ENCODE data around the gene DUSP18. TPM values are rescaled to one million over a fixed set of nuclear protein-coding genes. Genes with fewer than 3 reads are reported as not detected.

Gene DUSP18
- total and polyA plus RNA-seq, 4 donors = 7.9 to 27.1 (median 12.6) TPM

GRCh38 chr22:30652852-30653251 lies 14.8 kb downstream of the DUSP18 start:
- Histone ChIP-seq H3K36me3 (ENCODE audit: control insufficient read depth in 4 of 4, insufficient read depth in 4 of 4, low read length in 4 of 4) (peaks cover 0 to 8% (median 0%) of the 10 kb centered on the region in 4 donors), H3K9me3 (ENCODE audit: control insufficient read depth in 4 of 4, insufficient read depth in 3 of 4, low read length in 3 of 4) (no peaks in the 10 kb centered on the region), H3K27ac (ENCODE audit: low read depth in 1 of 2, low read length in 1 of 2) (no peak overlapping the region), H3K27me3 (ENCODE audit: control insufficient read depth in 3 of 3, insufficient read depth in 3 of 3, low read length in 2 of 3) (no peaks in the 10 kb centered on the region), H3K4me3 (no peak overlapping the region), H3K4me1 (ENCODE audit: control insufficient read depth in 5 of 5, insufficient read depth in 5 of 5, low read length in 5 of 5) (peaks cover 0 to 5% (median 0%) of the 10 kb centered on the region in 5 donors), H3K9ac (ENCODE audit: insufficient read depth in 1 of 2, low read length in 2 of 2) (no peak overlapping the region)
- no peak for ATAC-seq (ENCODE audit: insufficient read depth, low FRiP score)
- TF ChIP-seq CTCF (IDR thresholded peaks at IDR 0.05; ENCODE audit: control extremely low read depth, extremely low read depth) = no peak
- 89 to 91% methylated on average over 2 of the region's 2 CpGs for WGBS, 2 donors
- DNase-seq = no peak

- H3K9me3 ChIP-seq (ENCODE audit: control insufficient read depth in 4 of 4, insufficient read depth in 3 of 4, low read length in 3 of 4) = no peaks in the 10 kb centered on the region
- DNase-seq = peak in 2 of 3 donors; percentile 40 to 59
- peaks cover 0 to 5% (median 3%) of the 10 kb centered on the region in 5 donors for H3K4me1 ChIP-seq (ENCODE audit: control insufficient read depth in 5 of 5, insufficient read depth in 5 of 5, low read length in 5 of 5)
- no peak overlapping the region for H3K9ac ChIP-seq (ENCODE audit: insufficient read depth in 1 of 2, low read length in 2 of 2)
- 42 to 69% methylated on average over 5 of the region's 5 CpGs for WGBS, 2 donors
- ATAC-seq (ENCODE audit: insufficient read depth, low FRiP score) = no peak
- H3K27me3 ChIP-seq (ENCODE audit: control insufficient read depth in 3 of 3, insufficient read depth in 3 of 3, low read length in 2 of 3) = no peaks in the 10 kb centered on the region
- peaks cover 0 to 8% (median 0%) of the 10 kb centered on the region in 4 donors for H3K36me3 ChIP-seq (ENCODE audit: control insufficient read depth in 4 of 4, insufficient read depth in 4 of 4, low read length in 4 of 4)
- H3K27ac ChIP-seq (ENCODE audit: low read depth in 1 of 2, low read length in 1 of 2) = no peak overlapping the region
- TF ChIP-seq CTCF (IDR thresholded peaks at IDR 0.05; ENCODE audit: control extremely low read depth, extremely low read depth) = no peak
- no peak overlapping the region for H3K4me3 ChIP-seq
Measured at GRCh38 chr22:30650508-30651116, 17.1 kb downstream of the DUSP18 start.

DNA sequence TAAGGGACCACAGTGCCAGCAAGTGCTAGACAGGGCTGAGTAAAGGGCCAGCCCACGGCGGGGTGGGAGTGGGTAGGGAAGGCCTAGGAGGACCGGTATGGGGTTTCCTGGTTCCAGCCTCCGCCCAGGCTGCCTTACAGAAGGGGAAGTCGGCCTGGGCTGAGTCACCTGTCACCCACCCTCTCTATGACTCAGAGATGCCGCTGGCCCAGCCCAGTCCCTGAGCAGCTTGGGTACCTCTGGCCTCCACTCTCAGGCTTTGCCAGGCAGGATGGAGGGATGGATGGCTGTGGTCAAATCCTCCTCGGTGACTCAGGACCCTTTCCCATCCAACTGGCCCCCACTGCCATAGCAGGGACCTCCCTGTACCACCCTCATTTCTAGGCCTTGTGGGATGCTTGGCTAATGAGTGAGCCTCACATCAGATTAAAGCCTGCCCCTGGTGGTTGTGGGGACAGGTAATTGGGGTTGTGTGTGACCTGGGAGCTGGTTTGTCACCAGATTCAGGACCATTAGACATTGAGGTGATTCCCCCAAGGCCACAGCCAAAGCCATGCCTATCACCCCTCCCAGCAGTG lies 18.2 kb downstream of the DUSP18 start:
- 31 to 52% methylated on average over 4 to 7 of the region's 7 CpGs for WGBS, 2 donors
- no peaks in the 10 kb centered on the region for H3K9me3 ChIP-seq (ENCODE audit: control insufficient read depth in 4 of 4, insufficient read depth in 3 of 4, low read length in 3 of 4)
- no peak overlapping the region for H3K27ac ChIP-seq (ENCODE audit: low read depth in 1 of 2, low read length in 1 of 2)
- H3K4me3 ChIP-seq = no peak overlapping the region
- H3K4me1 ChIP-seq (ENCODE audit: control insufficient read depth in 5 of 5, insufficient read depth in 5 of 5, low read length in 5 of 5) = peaks cover 0 to 5% (median 3%) of the 10 kb centered on the region in 5 donors
- no peak for TF ChIP-seq CTCF (IDR thresholded peaks at IDR 0.05; ENCODE audit: control extremely low read depth, extremely low read depth)
- DNase-seq (no peak), ATAC-seq (ENCODE audit: insufficient read depth, low FRiP score) (peak; percentile 83)
- peaks cover 0 to 3% (median 0%) of the 10 kb centered on the region in 4 donors for H3K36me3 ChIP-seq (ENCODE audit: control insufficient read depth in 4 of 4, insufficient read depth in 4 of 4, low read length in 4 of 4)
- H3K27me3 ChIP-seq (ENCODE audit: control insufficient read depth in 3 of 3, insufficient read depth in 3 of 3, low read length in 2 of 3) = no peaks in the 10 kb centered on the region
- H3K9ac ChIP-seq (ENCODE audit: insufficient read depth in 1 of 2, low read length in 2 of 2) = no peak overlapping the region
